CD14-positive monocyte (primary cell): ENCODE results near the gene PRRC2B. TPM values are rescaled to one million over a fixed set of nuclear protein-coding genes. Genes with fewer than 3 reads are reported as not detected.
"Not testable (repeated sequence)": the region's sequence is repeated elsewhere in the genome, so short reads cannot be mapped to it uniquely, and the experiment has no call there.

Experiments
- DNase-seq, 3 donors: peaks; one replicate each; pipeline ENCODE4 v3.0.0-alpha.2; 2011 to 2022
- H2AFZ ChIP-seq: 2 replicates; pipeline ENCODE4 v1.6.0; 2012; ENCODE audit warnings: mild to moderate bottlenecking, low read depth, low read length, inconsistent platforms; ENCODE audit not compliant: insufficient read depth, poor library complexity, severe bottlenecking
- H3K27ac ChIP-seq, 2 donors: 1 replicate in 1 of 2; 2 replicates in 1 of 2; pipeline ENCODE4 v1.5.1; 2012 to 2013; ENCODE audit warnings: low read length in 2 of 2, control low read depth in 1 of 2, inconsistent platforms in 1 of 2, low read depth in 1 of 2, mild to moderate bottlenecking in 1 of 2
- H3K27me3 ChIP-seq, 2 donors: one replicate each; pipeline versions ENCODE4 v1.6.0 to v1.6.1; 2011 to 2013; ENCODE audit warnings: low read length in 2 of 2; ENCODE audit not compliant: control insufficient read depth in 2 of 2, insufficient read depth in 2 of 2
- H3K36me3 ChIP-seq, 2 donors: replicated peaks in 1 of 2; 1 replicate in 1 of 2; 2 replicates in 1 of 2; pipeline versions ENCODE4 v1.5.1 to v1.6.1; 2012 to 2013; ENCODE audit warnings: low read length in 2 of 2, control low read depth in 1 of 2, inconsistent platforms in 1 of 2, mild to moderate bottlenecking in 1 of 2; ENCODE audit not compliant: insufficient read depth in 2 of 2, control insufficient read depth in 1 of 2
- H3K4me1 ChIP-seq, 2 donors: 1 replicate in 1 of 2; 2 replicates in 1 of 2; pipeline versions ENCODE4 v1.5.1 to v1.6.1; 2012 to 2013; ENCODE audit warnings: low read length in 2 of 2, control low read depth in 1 of 2, inconsistent platforms in 1 of 2, mild to moderate bottlenecking in 1 of 2, moderate library complexity in 1 of 2; ENCODE audit not compliant: insufficient read depth in 2 of 2, control insufficient read depth in 1 of 2
- H3K4me2 ChIP-seq: replicated peaks from 2 replicates; pipeline ENCODE3; 2012; ENCODE audit warnings: low read length, moderate library complexity, mild to moderate bottlenecking; ENCODE audit not compliant: poor library complexity, severe bottlenecking; ENCODE audit errors: extremely low read depth
- H3K4me3 ChIP-seq, 3 experiments: fragments of 200-600 bp in 1 of 3; sonication (generic) in 1 of 3; replicated peaks in 1 of 3; 1 replicate in 2 of 3; 2 replicates in 1 of 3; pipeline ENCODE4 v1.5.1; 2011 to 2013; ENCODE audit warnings: low read length in 3 of 3, mild to moderate bottlenecking in 3 of 3, control low read depth in 2 of 3, low read depth in 2 of 3, inconsistent platforms in 1 of 3, moderate library complexity in 1 of 3
- H3K79me2 ChIP-seq: 2 replicates; pipeline ENCODE4 v1.6.0; 2012; ENCODE audit warnings: mild to moderate bottlenecking, control low read depth, inconsistent platforms, low read length, moderate library complexity; ENCODE audit not compliant: insufficient read depth
- H3K9ac ChIP-seq: 2 replicates; pipeline ENCODE4 v1.6.0; 2017; ENCODE audit warnings: low read length, mild to moderate bottlenecking; ENCODE audit not compliant: insufficient read depth, poor library complexity, severe bottlenecking
- H3K9me3 ChIP-seq, 2 donors: replicated peaks in 1 of 2; 1 replicate in 1 of 2; 2 replicates in 1 of 2; pipeline versions ENCODE4 v1.5.1 to v1.6.1; 2012 to 2013; ENCODE audit warnings: low read length in 2 of 2, control low read depth in 1 of 2; ENCODE audit not compliant: control insufficient read depth in 1 of 2, insufficient read depth in 1 of 2
- H4K20me1 ChIP-seq: 2 replicates; pipeline ENCODE4 v1.6.0; 2012; ENCODE audit warnings: mild to moderate bottlenecking, low read length, control low read depth, moderate library complexity; ENCODE audit not compliant: insufficient read depth
- H3K27ac Mint-ChIP-seq, 7 donors: one replicate each; pipeline ENCODE4 v1.8.0; 2020; ENCODE audit warnings: mild to moderate bottlenecking in 7 of 7, mixed read lengths in 7 of 7, moderate library complexity in 6 of 7, inconsistent platforms in 2 of 7
- H3K27me3 Mint-ChIP-seq, 3 donors: one replicate each; pipeline ENCODE4 v1.8.0; 2021 to 2022; ENCODE audit warnings: low read depth in 3 of 3, mild to moderate bottlenecking in 3 of 3, mixed read lengths in 3 of 3, moderate library complexity in 3 of 3, inconsistent platforms in 1 of 3
- H3K36me3 Mint-ChIP-seq, 2 donors: one replicate each; pipeline ENCODE4 v1.8.0; 2020; ENCODE audit warnings: mixed read lengths in 2 of 2, inconsistent platforms in 1 of 2, mild to moderate bottlenecking in 1 of 2
- H3K4me1 Mint-ChIP-seq: one replicate; pipeline ENCODE4 v1.8.0; 2020; ENCODE audit warnings: mild to moderate bottlenecking, mixed read lengths
- H3K4me3 Mint-ChIP-seq, 2 donors: one replicate each; pipeline ENCODE4 v1.8.0; 2020; ENCODE audit warnings: mild to moderate bottlenecking in 2 of 2, mixed read lengths in 2 of 2, moderate library complexity in 1 of 2
- H3K9me3 Mint-ChIP-seq, 7 donors: one replicate each; pipeline ENCODE4 v1.8.0; 2020 to 2022; ENCODE audit warnings: mixed read lengths in 7 of 7, mild to moderate bottlenecking in 6 of 7, moderate library complexity in 6 of 7, inconsistent platforms in 2 of 7
- WGBS: methylation state at CpG from one replicate; pipeline ENCODE4 v1.1.5; 2013; ENCODE audit warnings: missing lambda C conversion rate; ENCODE audit not compliant: insufficient coverage; 5-methylcytosine and 5-hydroxymethylcytosine counted together
- intact Hi-C, 2 donors: fragments of 100-400 bp; cut with micrococcal nuclease; formaldehyde crosslinking; loops; one replicate each; pipeline versions ENCODE4 v1.15.0 to v1.15.1; 2023
- polyA plus RNA-seq, 3 donors: library from polyadenylated mRNA; depleted of rRNA in 1 of 3; unstranded in 2 of 3; stranded (reverse) in 1 of 3; fragments of 300-500 nt in 2 of 3; fragments of >200 nt in 1 of 3; fragmentation: Illumina TruSeq in 2 of 3; gene quantifications; 1 replicate in 2 of 3; 2 replicates in 1 of 3; pipeline ENCODE4 v1.2.3, GENCODE V29; 2012 to 2021
- TF ChIP-seq, protein P1 (sequence below): fragments of 200-600 bp; IDR thresholded peaks from one replicate; pipeline ENCODE4 v1.8.0; 2022; ENCODE audit warnings: antibody characterized with exemption, mild to moderate bottlenecking

Gene PRRC2B
- polyA plus RNA-seq, 3 donors, result 2.8 to 36.2 (median 8.6) TPM

DNA sequence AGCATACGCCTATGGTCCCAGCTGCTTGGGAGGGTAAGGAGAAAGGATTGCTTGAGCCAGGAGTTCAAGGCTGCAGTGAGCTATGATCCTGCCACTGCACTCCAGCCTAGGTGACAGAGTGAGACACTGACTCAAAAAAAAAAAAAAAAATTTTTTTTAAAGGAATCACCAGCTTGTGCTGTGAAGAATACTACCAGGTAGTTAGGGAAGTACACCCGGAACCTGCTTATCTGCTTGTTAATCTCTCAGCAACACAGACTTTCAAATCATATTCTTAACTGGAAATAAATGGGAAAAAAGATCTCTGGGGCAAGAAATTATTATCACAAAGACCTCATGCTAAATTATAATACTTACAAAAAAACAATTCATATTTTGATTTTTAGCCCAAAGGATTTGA lies 26.4 kb upstream of the PRRC2B start:
- Histone ChIP-seq H3K9me3 (no peaks in the 10 kb centered on the region), H3K79me2 (no peaks in the 10 kb centered on the region), H3K36me3 (no peaks in the 10 kb centered on the region), H2AFZ (no peak overlapping the region), H3K4me2 (no peak overlapping the region), H3K27me3 (no peaks in the 10 kb centered on the region), H3K4me1 (peaks cover 5 to 6% of the 10 kb centered on the region in 2 donors), H4K20me1 (no peaks in the 10 kb centered on the region), H3K27ac (no peak overlapping the region), H3K9ac (no peak overlapping the region), H3K4me3 (no peak overlapping the region)
- TF ChIP-seq, protein P1, sequence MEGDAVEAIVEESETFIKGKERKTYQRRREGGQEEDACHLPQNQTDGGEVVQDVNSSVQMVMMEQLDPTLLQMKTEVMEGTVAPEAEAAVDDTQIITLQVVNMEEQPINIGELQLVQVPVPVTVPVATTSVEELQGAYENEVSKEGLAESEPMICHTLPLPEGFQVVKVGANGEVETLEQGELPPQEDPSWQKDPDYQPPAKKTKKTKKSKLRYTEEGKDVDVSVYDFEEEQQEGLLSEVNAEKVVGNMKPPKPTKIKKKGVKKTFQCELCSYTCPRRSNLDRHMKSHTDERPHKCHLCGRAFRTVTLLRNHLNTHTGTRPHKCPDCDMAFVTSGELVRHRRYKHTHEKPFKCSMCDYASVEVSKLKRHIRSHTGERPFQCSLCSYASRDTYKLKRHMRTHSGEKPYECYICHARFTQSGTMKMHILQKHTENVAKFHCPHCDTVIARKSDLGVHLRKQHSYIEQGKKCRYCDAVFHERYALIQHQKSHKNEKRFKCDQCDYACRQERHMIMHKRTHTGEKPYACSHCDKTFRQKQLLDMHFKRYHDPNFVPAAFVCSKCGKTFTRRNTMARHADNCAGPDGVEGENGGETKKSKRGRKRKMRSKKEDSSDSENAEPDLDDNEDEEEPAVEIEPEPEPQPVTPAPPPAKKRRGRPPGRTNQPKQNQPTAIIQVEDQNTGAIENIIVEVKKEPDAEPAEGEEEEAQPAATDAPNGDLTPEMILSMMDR, result no peak
- H3K27me3 Mint-ChIP-seq, result peaks cover 0 to 3% (median 2%) of the 10 kb centered on the region in 3 donors
- no peak overlapping the region for H3K27ac Mint-ChIP-seq
- no CpG with 5 or more reads among the region's 2 CpGs for WGBS
- peaks cover 5% of the 10 kb centered on the region for H3K4me1 Mint-ChIP-seq
- no peak overlapping the region for H3K4me3 Mint-ChIP-seq
- intact Hi-C loops, result no loop called here
- no peaks in the 10 kb centered on the region for H3K36me3 Mint-ChIP-seq
- DNase-seq, result no peak
- H3K9me3 Mint-ChIP-seq, result no peaks in the 10 kb centered on the region

DNA sequence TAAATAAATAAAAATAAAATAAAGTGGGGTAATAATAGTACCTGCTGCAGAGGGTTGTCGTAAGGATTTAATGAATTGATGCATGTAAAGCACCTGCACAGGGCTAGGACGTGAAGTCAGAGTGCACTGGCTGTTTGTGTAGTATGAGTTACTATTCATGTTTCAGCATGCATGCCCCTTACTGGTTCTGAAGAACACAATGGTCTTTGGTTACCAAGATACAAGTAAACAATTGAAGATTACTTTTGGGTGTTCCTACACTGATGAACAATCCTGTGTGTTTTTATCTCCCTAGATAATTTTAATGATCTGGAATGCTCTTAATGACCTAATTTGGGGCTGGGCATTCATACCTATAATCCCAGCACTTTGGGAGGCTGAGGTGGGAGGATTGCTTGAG lies 23.2 kb upstream of the PRRC2B start:
- DNase-seq, result no peak
- intact Hi-C loops, result no loop called here
- no peaks in the 10 kb centered on the region for H4K20me1 ChIP-seq

DNA sequence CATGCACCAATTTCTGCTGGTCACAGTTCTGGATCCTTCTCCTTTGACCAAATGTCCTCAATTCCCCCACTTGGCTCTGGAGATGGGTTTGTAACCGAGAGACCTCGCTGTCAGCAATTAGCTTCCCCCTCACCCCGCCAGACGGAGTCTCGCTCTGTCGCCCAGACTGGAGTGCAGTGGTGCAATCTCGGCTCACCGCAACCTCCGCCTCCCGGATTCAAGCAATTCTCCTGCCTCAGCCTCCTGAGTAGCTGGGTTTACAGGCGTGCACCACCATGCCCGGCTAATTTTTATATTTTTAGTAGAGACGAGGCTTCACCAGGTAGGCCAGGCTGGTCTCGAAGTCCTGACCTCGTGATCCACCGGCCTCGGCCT lies 21.3 kb upstream of the PRRC2B start:
- peak overlapping the region; percentile 76 for H3K9ac ChIP-seq
- Mint-ChIP-seq H3K27ac (peak overlapping the region; percentile 89 to 98 (median 97)), H3K4me3 (peak overlapping the region; percentile 89 to 97), H3K4me1 (peaks cover 14% of the 10 kb centered on the region)
- H3K27me3 ChIP-seq, H4K20me1 ChIP-seq, H3K79me2 ChIP-seq, H3K9me3 ChIP-seq, H3K36me3 Mint-ChIP-seq, H3K9me3 Mint-ChIP-seq, H3K27me3 Mint-ChIP-seq, H3K36me3 ChIP-seq: not testable (repeated sequence)
- WGBS, result 15% methylated on average over 12 of the region's 17 CpGs
- H3K4me1 ChIP-seq, result peaks cover 15 to 16% of the 10 kb centered on the region in 2 donors
- peak overlapping the region; percentile 81 for H2AFZ ChIP-seq
- peak overlapping the region; percentile 89 to 93 for H3K27ac ChIP-seq
- peak overlapping the region; percentile 52 to 84 (median 60) for H3K4me3 ChIP-seq
- DNase-seq, result peak; percentile 38 to 52 (median 39)
- peak overlapping the region; percentile 89 for H3K4me2 ChIP-seq
- intact Hi-C loops, result loop anchor here in 1 of 2 donors (2.0 kb wide), 1 partner anchor 22 kb away; the partner anchor contains the start of gene PRRC2B

More for the DNA sequence above, 23.2 kb upstream of the PRRC2B start:
- Histone ChIP-seq H3K4me1 (peaks cover 15 to 16% of the 10 kb centered on the region in 2 donors), H3K27ac (no peak overlapping the region), H3K9me3 (no peaks in the 10 kb centered on the region), H3K4me2 (no peak overlapping the region), H3K79me2 (no peaks in the 10 kb centered on the region), H3K4me3 (no peak overlapping the region), H3K36me3 (no peaks in the 10 kb centered on the region), H2AFZ (no peak overlapping the region), H3K27me3 (no peaks in the 10 kb centered on the region), H3K9ac (no peak overlapping the region)
- Mint-ChIP-seq H3K4me3 (no peak overlapping the region), H3K27me3 (no peaks in the 10 kb centered on the region), H3K36me3 (no peaks in the 10 kb centered on the region), H3K27ac (no peak overlapping the region), H3K4me1 (peaks cover 14% of the 10 kb centered on the region), H3K9me3 (peaks cover 0 to 2% (median 0%) of the 10 kb centered on the region in 7 donors)
- 90% methylated on average over 2 of the region's 2 CpGs for WGBS
- TF ChIP-seq, protein P1, result no peak
